Measurements from ENCODE around the gene NHS. TPM values are rescaled to one million over a fixed set of nuclear protein-coding genes. Genes with fewer than 3 reads are reported as not detected.

NHS gene
- total and polyA plus RNA-seq, 11 donors: 0.22 to 3.4 (median 1.1) TPM

GRCh38 chrX:17560385-17560784 is 185.4 kb downstream of the NHS start:
- no peak for TF ChIP-seq POLR2A (IDR thresholded peaks at IDR 0.05)
- no peak for TF ChIP-seq CTCF (IDR thresholded peaks at IDR 0.05)
- intact Hi-C loops (cut with DNase I): no loop called here
- no peaks in the 10 kb centered on the region for H3K9me3 ChIP-seq
- H3K27me3 ChIP-seq: peaks cover 0 to 7% (median 0%) of the 10 kb centered on the region in 9 donors
- H3K27ac ChIP-seq: no peak overlapping the region
- no peak for ATAC-seq
- H3K36me3 ChIP-seq: no peaks in the 10 kb centered on the region
- WGBS, 4 donors: 81 to 91% (median 89%) methylated on average over 2 of the region's 2 CpGs
- no peak overlapping the region for H3K4me3 ChIP-seq
- peaks cover 0 to 8% (median 0%) of the 10 kb centered on the region in 12 donors for H3K4me1 ChIP-seq
- no peak for DNase-seq

- Histone ChIP-seq H3K4me1 (peaks cover 0 to 20% (median 0%) of the 10 kb centered on the region in 12 donors), H3K4me3 (no peak overlapping the region), H3K27me3 (peaks cover 0 to 4% (median 0%) of the 10 kb centered on the region in 9 donors), H3K9me3 (no peaks in the 10 kb centered on the region), H3K27ac (no peak overlapping the region), H3K36me3 (no peaks in the 10 kb centered on the region)
- DNase-seq (no peak), ATAC-seq (no peak)
- 83 to 97% (median 94%) methylated on average over 2 of the region's 2 CpGs for WGBS, 4 donors
- intact Hi-C loops (cut with DNase I): no loop called here
- no peak for TF ChIP-seq CTCF (IDR thresholded peaks at IDR 0.05)
- TF ChIP-seq POLR2A (IDR thresholded peaks at IDR 0.05): no peak
These were observed 188.1 kb downstream of the NHS start for GRCh38 chrX:17563076-17563475.

DNA sequence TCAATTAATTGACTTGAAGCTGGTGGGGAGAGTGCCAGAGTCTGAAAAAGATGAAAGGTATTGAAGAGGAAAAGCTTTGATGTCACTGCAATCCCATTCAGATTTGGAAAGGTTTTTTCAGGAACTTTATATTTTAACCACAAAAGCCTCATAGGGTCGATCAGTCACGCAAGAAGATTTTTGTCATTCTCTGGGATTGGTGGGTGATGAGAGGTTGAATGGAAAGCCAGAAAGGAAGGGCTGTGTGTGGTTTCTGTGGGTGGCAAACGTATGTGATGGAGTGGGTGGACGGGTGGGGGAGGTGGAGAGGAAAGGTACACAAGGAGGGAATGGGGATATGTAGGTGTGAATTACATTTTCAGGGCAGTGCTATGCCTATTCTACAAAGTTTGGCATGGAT is 188.5 kb downstream of the NHS start:
- ATAC-seq: no peak
- peaks cover 0 to 4% (median 0%) of the 10 kb centered on the region in 9 donors for H3K27me3 ChIP-seq
- intact Hi-C loops (cut with DNase I): no loop called here
- H3K36me3 ChIP-seq: no peaks in the 10 kb centered on the region
- no peak overlapping the region for H3K4me3 ChIP-seq
- WGBS, 4 donors: 47 to 62% (median 55%) methylated on average over 4 of the region's 4 CpGs
- H3K4me1 ChIP-seq: peaks cover 0 to 20% (median 0%) of the 10 kb centered on the region in 12 donors
- no peak overlapping the region for H3K27ac ChIP-seq
- no peaks in the 10 kb centered on the region for H3K9me3 ChIP-seq
- no peak for DNase-seq
- TF ChIP-seq CTCF (IDR thresholded peaks at IDR 0.05) (no peak), POLR2A (IDR thresholded peaks at IDR 0.05) (no peak)

DNA sequence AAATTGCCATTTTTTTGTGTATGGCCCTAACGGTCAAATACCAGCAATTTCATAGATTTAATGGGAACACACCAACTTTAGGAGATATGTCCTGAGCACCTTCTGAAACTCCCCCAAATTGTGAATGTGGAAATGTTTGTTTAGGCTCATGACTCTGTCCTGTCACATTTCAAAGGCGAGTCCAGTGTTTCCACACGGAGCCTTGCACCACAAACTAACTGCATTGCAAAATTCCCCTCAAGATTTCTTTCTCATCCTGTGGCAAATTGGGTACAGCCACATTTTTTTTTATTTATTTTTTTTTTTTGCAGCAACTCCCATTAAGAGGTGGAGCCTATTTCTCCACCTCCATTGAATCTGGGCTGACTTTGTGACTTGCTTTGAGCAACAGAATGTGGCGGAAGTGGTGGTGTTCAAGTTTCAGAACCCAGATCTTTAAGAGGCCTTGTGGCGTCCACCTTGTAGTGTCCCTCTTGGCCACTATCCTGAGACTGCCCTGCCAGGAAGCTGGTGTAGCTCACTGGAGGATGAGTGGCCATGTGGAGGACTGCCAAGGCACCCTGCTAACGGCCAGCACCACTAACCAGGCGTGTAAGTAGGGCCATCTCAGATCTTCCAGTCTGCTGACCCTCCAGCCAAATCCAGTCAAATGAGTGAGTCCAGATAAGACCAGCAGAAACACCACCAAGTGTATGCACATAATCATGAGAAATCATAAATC is 189.8 kb downstream of the NHS start:
- 71 to 90% (median 78%) methylated on average over 7 of the region's 7 CpGs for WGBS, 4 donors
- no peaks in the 10 kb centered on the region for H3K9me3 ChIP-seq
- no peak for ATAC-seq
- no peak overlapping the region for H3K27ac ChIP-seq
- TF ChIP-seq POLR2A (IDR thresholded peaks at IDR 0.05): no peak
- TF ChIP-seq CTCF (IDR thresholded peaks at IDR 0.05): no peak
- peaks cover 0 to 1% (median 0%) of the 10 kb centered on the region in 9 donors for H3K27me3 ChIP-seq
- intact Hi-C loops (cut with DNase I): no loop called here
- H3K36me3 ChIP-seq: no peaks in the 10 kb centered on the region
- DNase-seq: peak in 1 of 5 donors; percentile 36
- no peak overlapping the region for H3K4me3 ChIP-seq
- peaks cover 0 to 19% (median 0%) of the 10 kb centered on the region in 12 donors for H3K4me1 ChIP-seq
